SW480 (cell line): Measurements from ENCODE around the gene MOBP.
A peak's percentile ranks its signal among the peaks of the same experiment; 100 is the strongest.

ENCODE experiments used
- DNase-seq: peaks from one replicate; pipeline ENCODE4 v3.0.0-alpha.2; 2016; ENCODE audit warnings: low spot score

Gene MOBP

DNA sequence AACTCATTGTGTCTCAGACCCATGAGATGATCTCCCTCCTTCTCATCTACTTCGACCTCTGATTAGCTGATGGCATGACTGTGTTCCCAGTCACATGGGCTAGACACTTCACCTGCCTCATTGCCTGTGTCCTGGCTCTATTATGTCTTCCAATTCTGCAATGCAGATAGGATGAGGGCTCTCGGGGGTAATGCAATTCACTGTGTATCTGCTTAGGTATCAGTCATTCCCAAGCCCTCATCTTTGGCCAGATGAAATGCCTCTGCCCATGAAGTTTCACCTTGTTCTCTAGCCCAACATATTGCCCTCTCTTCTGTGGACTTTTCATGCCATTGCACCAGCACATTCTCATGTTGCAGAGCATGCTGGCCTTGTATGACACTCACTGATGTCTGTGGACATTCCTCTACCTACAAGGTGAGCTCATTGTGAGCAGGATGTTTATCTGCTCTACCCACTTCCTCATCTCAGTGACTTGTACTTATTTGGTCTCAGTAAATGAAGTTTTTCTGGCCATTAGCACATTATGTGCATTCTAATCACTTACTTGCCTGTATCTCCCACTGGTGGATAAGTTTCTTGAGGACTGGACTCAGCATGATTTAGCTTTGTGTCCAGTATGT lies 32.3 kb downstream of the MOBP start:
- DNase-seq = peak; percentile 26

DNA sequence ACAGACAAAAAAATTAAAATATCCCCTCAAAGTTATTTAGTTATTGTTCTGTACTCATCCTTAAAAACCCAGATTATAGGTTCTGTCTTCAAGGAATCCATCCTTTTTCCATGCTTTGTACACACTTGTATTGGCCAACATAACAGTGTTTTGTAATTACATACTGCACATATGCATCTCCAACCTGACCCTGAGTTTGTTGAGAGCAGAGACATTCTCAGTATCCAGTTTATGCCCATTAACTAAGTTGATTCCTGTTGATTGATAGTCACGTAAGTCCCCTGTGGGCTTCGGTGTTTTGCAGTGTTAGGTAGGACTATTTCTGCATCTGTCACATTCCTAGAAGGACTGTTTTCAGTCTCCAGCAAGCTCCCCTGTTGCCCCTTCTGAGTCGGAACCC lies 33.6 kb downstream of the MOBP start:
- DNase-seq = no peak

DNA sequence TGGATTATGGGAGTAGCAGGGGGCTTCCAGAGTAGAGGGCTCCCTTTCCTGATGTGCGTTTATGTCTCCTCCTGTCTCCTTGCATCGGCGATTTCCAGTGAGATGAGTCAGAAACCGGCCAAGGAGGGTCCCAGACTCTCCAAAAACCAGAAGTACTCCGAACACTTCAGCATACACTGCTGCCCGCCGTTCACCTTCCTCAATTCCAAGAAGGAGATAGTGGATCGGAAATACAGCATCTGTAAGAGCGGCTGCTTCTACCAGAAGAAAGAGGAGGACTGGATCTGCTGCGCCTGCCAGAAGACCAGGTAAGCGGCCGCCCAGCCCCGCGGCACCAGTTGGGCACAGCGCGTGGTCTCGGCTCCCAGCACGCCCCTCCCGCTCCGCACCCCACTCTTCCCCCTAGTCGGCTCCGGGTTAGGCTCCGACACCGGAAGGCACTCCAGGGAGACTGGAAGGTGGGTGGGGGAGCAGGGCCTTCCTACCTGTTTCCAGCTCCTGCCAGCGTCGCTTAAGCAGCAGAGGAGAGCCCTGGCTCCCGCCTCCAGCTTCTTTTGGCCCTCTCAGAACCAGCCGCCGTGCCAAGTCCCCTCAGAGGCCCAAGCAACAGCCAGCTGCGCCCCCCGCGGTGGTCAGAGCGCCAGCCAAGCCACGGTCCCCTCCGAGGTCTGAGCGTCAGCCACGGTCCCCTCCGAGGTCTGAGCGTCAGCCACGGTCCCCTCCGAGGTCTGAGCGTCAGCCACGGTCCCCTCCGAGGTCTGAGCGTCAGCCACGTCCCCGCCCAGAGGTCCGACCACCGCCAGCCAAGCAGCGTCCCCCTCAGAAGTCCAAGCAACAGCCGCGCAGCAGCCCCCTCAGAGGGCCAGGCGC lies 34.7 kb downstream of the MOBP start:
- no peak for DNase-seq

DNA sequence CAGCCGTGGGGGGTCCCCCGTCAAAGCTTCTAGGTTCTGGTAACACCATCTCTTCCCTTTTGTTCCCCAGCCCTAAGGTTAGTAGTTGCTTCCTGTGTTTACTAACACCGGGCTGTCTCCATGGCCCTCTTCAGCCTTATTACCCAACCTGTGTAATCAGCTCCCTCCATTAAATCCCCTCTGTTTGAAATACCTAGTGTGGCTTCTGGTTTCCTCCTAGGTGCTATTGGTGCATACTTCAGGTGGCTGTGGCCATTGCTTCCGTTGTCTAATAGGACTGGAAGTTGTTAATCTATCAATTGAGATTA lies 35.3 kb downstream of the MOBP start:
- no peak for DNase-seq

DNA sequence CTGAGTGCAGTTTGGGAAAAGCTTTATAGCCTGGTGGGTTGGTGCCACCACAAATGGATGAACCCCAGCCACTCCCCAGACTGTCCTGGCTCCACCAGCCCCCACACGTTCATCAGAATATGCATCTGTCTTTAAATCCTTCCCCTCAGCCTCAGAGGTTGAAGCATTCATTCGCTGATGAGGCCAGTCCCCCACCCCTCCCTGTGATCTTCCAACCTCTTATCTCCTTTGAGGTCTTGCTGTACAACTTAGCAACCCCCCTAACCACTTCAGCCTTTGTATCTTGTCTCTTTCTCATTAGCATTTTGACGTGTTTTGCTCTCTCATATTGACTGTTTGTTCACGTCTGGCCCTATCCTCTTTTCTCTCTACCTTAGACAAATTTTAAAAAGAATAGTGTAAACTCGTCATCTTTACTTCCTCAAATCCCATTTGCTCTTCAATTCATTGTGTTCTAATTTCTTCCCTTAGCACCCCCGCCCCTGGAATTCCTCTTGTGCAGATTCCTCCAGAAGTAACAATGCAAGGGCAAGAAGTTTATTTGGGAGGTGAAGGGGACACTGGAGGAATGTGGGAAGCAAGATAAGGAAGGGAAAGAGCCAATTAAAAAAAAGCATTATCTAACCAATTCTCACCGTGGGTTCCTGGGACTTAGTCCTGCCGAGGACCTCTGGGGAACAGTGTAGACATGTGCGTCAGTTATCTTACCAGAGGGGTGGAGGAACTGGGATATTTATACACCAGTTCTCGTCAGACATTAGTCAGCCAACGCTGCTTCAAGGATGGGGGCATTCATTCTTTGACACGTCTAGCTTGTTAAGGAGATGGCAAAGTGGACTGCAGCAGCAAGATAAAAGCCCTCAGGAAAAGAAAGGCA lies 38.6 kb downstream of the MOBP start:
- no peak for DNase-seq

DNA sequence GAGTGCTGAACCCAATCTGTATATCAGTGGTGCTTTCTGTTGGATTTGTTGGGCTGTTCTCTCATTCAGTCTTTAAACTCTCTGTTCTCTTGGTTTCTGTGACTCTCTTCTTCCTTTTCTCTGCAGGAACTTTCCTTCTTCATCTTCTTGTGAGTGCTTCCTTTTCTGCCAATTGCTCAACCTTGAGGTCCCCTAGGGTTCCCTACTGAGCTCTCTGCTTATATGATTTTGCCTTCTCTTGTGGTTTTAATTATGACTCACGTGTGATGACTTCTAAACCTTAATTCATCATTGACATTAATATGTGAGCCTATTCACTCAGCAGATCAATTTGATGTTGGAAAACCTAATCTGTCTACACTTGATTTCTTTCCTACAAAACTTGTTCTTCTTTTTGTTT lies 39.4 kb downstream of the MOBP start:
- DNase-seq = no peak

DNA sequence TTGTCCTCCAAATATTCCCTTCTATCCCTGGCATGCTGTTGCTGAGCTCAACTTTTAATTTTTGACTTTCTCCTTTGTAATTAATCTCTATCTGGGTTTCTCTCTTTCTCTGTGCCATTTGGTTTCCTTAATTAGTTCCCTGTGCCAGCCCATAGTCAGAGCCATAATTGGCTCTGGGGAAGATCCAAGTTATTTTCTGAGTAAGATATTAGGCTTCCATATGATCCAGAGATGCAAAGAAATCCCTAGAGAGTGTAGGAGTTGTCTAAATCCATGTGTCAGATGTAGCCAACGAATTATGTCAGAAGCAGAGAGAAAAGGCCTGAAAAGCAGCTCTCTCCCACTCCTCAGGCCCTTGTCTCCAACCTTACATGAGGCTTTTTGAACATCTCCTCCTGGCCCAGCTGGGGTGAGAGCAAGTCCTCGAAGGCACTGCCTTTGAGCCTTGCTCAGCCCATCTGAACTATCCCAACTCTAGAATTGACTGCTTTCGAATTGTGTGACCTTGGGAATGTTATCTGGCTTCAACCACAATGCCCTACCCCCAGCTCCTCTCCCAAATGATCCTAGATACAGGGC lies 46.4 kb downstream of the MOBP start:
- no peak for DNase-seq

DNA sequence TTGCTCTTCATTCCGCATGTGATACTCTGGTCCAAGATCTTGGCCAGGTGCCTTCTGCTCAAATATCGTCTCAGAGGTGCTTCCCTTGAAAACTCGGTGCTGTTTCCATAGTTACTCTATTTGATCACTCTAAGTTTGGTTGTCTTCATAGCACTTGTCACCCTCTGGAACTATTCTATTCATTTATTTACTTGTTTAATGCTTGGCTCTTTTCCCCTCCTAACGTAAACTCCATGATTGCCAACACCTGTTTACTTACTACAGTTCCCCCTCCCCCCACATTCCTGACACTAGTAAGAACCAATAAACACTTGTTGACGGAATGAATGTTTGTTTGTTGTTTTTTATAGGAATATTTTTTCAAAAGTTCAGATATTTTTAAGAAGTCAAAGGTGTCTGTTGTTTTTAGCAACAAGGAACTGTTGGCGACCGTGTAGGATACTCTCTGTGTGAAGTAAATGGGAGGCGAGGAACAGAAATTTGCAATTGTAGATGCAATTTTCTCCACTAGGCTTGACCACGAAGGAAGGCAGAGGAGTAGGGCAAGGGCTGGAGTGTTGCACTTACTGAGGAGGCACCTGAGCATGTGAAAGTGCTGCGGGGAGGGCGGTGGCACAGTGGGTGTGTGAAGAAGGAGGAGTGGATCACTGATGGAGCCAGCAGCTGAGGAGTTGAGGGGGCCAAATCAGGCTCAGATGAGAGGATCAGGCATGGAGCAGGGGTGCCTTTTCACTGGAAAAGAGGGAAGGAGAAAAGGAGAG lies 48.4 kb downstream of the MOBP start:
- no peak for DNase-seq

DNA sequence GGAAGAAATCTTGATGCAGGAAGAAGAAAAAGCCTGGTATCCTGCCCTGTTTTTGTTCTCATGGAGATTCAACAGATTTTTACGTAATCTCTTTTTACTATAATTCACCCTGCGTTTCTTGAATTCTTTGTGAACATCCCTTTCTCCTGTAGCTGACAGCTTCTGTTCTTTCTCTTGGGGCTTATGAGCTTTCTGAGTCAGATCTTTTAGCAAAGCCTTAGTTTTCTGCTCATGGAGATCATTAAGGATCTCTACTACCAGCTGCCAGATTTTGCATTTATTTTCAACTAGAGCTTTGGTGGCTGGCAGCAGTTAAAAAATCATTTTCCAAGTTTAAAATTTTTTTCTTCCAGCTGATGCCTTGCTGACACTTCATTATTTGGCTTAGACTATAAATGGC lies 51.6 kb downstream of the MOBP start:
- no peak for DNase-seq

DNA sequence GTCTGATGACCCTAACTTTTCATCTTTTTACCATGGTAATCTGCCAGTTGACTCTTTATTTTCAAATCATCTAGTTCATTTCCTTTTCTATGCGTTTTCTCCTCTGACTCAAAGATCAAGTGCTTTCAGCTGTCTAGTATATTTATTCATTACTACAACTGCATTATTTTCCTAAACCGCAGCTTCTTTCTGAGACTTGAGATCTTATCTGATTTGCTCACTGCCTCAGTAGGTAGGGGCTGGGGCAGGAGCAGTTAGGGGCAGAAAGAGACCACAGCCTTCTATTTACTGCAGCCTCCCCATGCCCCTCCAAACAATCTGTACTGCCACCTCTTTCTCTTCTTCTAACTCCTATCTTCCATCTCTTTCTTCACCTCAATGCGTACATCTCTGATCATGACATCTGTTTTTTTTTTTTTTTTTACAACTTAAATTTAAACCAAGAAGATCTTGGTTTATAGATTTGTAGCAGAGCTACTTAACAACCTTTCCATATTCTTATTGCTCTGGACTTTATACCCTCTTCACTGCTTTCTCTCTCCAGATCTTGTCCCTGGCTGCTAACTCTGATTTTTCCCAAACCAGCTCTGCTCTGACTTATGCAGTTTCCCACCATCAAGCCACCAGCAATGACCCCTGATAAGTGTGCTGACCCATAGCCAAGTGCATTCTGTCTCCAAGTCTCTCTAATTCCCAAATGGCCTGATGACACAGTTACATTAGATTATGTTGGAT lies 52.2 kb downstream of the MOBP start:
- no peak for DNase-seq

DNA sequence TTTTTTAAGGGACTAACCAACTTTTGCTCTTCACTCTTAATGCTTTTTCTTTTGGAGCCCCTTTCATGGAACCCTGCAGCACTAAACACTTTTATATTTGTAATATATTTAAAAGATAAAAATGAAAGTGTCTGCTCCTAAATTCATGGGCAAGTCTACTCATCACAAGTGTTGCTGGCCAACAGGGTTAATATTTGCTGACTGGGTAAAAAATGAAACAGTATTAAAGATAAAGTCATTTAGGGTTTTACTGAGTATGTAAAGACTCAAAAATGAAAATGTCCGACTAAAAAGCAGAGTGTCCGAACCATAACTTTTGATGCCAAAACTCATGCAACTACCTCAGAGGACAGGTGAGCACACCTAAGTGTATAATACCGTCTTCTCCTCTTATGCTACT lies 54.0 kb downstream of the MOBP start:
- DNase-seq = no peak

DNA sequence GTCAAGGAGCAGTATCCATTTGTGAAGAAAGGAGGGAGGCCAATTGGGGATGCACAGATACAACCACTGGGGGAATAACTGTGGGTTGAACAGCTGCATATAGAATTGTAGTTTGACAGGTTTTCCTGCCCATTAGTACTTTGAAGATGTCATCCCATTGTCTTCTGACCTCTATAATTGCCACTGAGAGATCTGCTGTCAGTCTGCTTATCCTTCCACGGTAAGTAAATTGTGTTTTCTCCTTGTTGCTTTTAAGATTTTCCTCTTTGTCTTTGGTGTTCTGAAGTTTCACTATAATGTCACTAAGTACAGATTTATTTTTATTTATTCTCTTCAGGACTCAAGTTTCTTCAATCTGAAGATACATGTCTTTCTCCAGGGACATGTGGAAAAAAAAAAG lies 56.6 kb downstream of the MOBP start:
- no peak for DNase-seq

DNA sequence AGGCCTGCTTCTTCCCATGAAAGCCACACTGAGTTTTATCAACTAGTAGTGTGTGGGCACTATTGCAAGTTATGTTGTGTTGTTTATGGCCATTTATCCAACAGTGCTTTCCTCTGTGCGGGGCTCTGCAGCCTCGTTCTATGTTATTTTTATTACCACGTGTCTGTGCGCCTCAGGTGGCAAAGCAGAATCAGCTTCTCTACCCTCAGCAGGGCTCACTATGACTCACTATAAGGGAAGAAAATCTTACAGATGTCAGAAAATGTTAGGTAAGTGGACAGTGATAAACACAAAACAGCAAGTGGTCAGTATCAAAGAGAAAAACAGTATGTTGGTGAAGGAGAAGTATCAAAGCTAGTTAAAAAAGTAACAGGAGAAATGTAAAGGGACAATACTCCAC lies 61.4 kb downstream of the MOBP start:
- DNase-seq = no peak

DNA sequence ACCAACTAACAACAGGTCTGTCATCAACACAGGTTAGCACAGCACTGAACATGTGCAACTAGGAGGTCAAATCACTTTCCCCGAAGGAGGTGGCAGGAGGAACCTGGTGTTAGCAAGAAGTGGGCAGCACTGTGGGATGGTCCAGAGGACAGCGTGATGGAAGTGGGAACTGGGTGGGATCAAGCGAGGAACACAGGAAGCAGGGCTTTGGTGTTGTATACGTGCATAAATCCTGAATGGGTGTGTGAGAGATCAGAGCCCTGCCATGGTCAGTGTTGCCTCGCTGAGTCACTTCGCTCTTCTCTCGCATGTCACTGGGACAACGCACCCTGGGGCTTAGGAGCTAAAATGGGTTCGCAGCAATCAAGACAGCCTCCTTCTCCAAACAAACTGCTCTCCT lies 62.1 kb downstream of the MOBP start:
- no peak for DNase-seq

DNA sequence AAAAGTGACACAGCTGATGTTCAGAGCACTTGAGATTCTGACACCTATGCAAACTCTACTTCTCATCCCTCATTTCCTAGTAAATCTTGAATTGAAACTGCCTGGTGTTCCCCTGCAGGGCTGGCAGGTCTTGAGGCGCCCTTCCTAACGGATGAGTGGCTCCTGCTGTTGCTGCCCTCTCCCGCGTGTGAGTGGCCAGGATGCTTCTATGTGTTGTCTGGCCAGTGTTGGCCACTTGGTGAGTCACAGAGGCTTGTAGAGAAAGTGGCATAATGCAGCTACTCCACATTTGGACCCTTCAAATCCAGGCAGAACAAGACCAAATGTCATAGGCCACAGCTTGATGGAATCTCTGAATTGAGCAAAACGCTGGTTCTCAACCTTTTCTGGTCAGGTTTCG lies 63.6 kb downstream of the MOBP start:
- DNase-seq = no peak

DNA sequence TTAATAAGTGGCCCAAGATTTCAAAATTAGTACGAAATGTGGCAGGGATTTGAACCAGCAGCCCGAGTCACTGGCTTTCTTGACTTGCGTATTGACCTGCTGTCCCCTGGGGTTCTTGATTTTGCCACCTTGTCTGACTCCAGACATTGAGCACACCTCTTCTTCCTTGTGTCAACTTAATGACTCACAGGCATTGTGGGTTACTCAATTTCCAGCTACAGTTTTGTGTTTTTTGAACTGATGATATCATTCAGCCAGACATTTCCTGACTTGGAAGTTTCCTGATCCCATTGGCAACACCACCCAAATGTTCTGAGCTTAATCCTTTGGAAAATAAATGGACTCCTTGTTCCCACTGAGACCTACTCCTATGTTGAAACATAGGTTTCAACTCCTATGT lies 64.2 kb downstream of the MOBP start:
- no peak for DNase-seq

DNA sequence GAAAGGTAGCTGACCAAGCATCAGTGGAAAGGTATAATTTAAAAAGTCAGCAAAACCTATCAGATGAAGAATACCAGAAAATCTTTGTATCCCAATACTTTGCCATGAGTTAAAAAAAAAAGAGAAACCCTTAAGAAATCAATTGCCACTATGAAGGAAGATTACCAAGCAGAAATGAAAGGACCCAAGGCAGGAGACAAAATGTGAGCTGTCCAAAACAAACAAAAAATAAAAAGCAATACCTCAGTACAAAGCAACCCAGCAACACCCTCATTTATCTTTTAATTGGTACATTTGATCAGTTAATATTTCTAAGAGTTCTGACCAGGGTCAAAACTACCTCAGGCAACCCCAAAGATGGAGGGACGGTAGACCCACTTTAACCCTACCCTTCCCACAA lies 65.3 kb downstream of the MOBP start:
- no peak for DNase-seq

DNA sequence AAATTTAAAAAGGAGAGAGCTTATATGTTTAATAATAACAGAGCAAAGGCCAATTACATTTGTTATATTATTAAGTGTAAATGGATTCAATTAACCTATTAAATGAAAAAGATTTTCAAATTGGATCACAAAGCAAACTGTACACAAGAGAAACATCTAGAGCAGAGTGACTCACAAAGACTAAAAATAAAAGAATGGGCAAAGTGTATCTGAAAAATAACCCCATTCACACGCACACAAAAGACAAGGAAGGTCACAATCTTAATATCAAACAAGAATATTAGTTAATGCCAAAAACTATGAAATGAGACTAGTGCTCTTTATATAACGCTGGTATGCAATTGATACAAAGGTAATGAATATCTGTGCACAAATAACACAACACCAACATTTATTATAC lies 65.7 kb downstream of the MOBP start:
- DNase-seq = no peak

DNA sequence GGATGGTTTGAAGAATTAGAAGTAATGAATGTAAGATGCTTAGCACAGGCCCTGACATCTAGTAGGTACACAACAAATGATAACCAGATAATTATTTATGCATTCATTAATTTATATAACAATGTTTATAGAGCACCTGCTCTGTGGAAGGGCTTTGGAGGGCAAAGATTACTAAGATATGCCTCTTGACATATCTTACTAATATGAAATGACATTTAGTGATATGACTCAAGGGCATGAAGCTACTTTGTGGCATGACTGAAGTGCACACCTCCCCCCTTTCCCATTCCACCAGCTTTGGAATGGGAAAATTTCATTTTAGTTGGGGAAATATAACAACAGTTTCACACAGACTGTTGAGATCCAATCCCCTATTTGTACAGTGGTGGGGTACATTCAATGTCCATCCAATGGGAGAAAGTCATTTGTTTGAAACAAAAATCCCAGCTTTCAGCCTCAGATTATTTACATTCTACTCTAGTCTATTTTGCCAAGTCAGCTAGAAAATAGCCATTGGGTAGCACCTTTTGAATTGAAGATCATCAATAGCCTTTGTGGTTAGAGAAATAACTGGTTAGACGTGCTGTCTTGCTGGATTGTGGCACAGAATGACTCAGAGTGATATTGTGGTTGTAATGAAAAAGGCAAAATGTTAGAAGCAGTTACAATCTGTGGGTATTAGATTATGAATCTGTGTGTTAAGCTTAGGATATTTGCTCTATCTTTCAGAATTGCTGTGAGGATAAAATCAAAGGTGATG lies 72.9 kb downstream of the MOBP start:
- DNase-seq = no peak

DNA sequence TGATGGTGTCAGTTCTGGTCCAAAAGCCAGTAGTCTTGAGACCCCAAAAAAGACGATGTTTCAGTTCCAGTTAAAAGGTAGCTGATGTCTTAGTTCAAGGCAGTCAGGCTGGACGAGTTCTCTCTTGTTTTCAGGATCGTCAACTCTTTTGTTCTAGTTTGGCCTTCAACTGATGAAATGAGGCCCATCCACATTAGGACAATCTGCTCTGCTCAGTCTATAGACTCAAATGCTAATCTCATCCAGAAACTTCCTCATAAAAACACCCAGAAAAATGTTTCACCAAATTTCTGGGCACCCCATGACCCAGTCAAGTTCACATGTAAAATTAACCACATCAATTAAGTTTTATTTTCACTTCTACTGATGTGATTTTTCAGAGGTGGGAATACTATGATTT lies 74.0 kb downstream of the MOBP start:
- DNase-seq = no peak

DNA sequence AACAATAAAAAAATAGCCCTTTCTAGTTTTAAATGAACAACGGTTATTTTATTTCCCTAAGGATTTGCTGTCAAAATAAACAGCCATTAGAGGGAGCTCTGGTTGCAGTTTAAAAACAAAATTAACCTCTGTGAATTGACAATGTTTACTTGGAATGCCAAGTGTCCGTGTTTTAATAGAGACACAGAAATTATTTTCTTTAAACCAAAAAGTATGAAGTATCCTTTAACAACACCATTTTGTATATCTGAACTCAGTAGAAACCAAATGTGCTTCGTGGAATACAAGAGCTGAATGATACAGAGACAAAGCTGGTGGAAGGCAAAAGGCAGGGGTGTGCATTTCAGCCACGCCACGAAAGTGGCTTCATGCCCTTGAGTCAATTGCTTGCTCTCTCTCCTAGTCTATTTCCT lies 74.4 kb downstream of the MOBP start:
- peak; percentile 18 for DNase-seq
